Measurements from ENCODE around the gene UGT2B17.
A peak's percentile ranks its signal among the peaks of the same experiment; 100 is the strongest.
"Not testable (repeated sequence)": the region's sequence is repeated elsewhere in the genome, so short reads cannot be mapped to it uniquely, and the experiment has no call there.

Gene UGT2B17

GRCh38 chr4:68581383-68582338 lies 5.5 kb upstream of the UGT2B17 start:
- DNase-seq (ENCODE audit: low read depth) = no peak
- H3K4me3 ChIP-seq (ENCODE audit: low read depth, low read length) = no peak overlapping the region
- TF ChIP-seq CTCF (IDR thresholded peaks at IDR 0.05; ENCODE audit: low read depth, low read length, missing control alignments) = no peak

GRCh38 chr4:68577590-68577989 lies 1.5 kb upstream of the UGT2B17 start:
- TF ChIP-seq CTCF (IDR thresholded peaks at IDR 0.05; ENCODE audit: low read depth, low read length, missing control alignments) = peak; percentile 32
- no peak overlapping the region for H3K4me3 ChIP-seq (ENCODE audit: low read depth, low read length)
- DNase-seq (ENCODE audit: low read depth) = no peak

- peak overlapping the region; percentile 77 for H3K4me3 ChIP-seq (ENCODE audit: low read depth, low read length)
- not testable (repeated sequence) for DNase-seq (ENCODE audit: low read depth)
These were observed 486 bp downstream of the UGT2B17 start for GRCh38 chr4:68575636-68576035.

GRCh38 chr4:68575081-68575480 lies 1.0 kb downstream of the UGT2B17 start:
- peak overlapping the region; percentile 77 for H3K4me3 ChIP-seq (ENCODE audit: low read depth, low read length)
- DNase-seq (ENCODE audit: low read depth) = no peak

GRCh38 chr4:68572653-68573170 lies 3.4 kb downstream of the UGT2B17 start:
- no peak for TF ChIP-seq CTCF (IDR thresholded peaks at IDR 0.05; ENCODE audit: low read depth, low read length, missing control alignments)
- no peak for DNase-seq (ENCODE audit: low read depth)
- H3K4me3 ChIP-seq (ENCODE audit: low read depth, low read length) = no peak overlapping the region

More at GRCh38 chr4:68575081-68575480, 1.0 kb downstream of the UGT2B17 start:
- TF ChIP-seq CTCF (IDR thresholded peaks at IDR 0.05; ENCODE audit: low read depth, low read length, missing control alignments) = no peak

- TF ChIP-seq CTCF (IDR thresholded peaks at IDR 0.05; ENCODE audit: low read depth, low read length, missing control alignments) = no peak
- DNase-seq (ENCODE audit: low read depth) = no peak
- peak overlapping the region; percentile 4; the same call in 1 of the 2 replicates for H3K4me3 ChIP-seq (ENCODE audit: low read depth, low read length)
These were observed 6.0 kb downstream of the UGT2B17 start for GRCh38 chr4:68570122-68570507.

- no peak for TF ChIP-seq CTCF (IDR thresholded peaks at IDR 0.05; ENCODE audit: low read depth, low read length, missing control alignments)
- peak overlapping the region; percentile 4 for H3K4me3 ChIP-seq (ENCODE audit: low read depth, low read length)
- DNase-seq (ENCODE audit: low read depth) = no peak
These were observed 6.5 kb downstream of the UGT2B17 start for GRCh38 chr4:68569466-68570121.

GRCh38 chr4:68569036-68569435 lies 7.1 kb downstream of the UGT2B17 start:
- H3K4me3 ChIP-seq (ENCODE audit: low read depth, low read length); DNase-seq (ENCODE audit: low read depth): not testable (repeated sequence)

GRCh38 chr4:68568535-68568934 lies 7.6 kb downstream of the UGT2B17 start:
- H3K4me3 ChIP-seq (ENCODE audit: low read depth, low read length); DNase-seq (ENCODE audit: low read depth): not testable (repeated sequence)

GRCh38 chr4:68566364-68566763 lies 9.8 kb downstream of the UGT2B17 start:
- DNase-seq (ENCODE audit: low read depth); H3K4me3 ChIP-seq (ENCODE audit: low read depth, low read length): not testable (repeated sequence)

- H3K4me3 ChIP-seq (ENCODE audit: low read depth, low read length) = not testable (repeated sequence)
These were observed 11.0 kb downstream of the UGT2B17 start for GRCh38 chr4:68565082-68565481.

More at GRCh38 chr4:68565082-68565481, 11.0 kb downstream of the UGT2B17 start:
- not testable (repeated sequence) for DNase-seq (ENCODE audit: low read depth)

Data from GM12864 (cell line).